GM12873 (cell line): Measurements from ENCODE around the gene TRIOBP.
A peak's percentile ranks its signal among the peaks of the same experiment; 100 is the strongest.

Experiments
- TF ChIP-seq, protein P1 (sequence below): IDR thresholded peaks from 2 replicates; pipeline ENCODE4 v1.5.1; 2012; ENCODE audit warnings: low read depth, mild to moderate bottlenecking, moderate library complexity, low read length, control low read depth; ENCODE audit not compliant: insufficient read depth; ENCODE audit errors: missing control alignments

Gene TRIOBP

DNA sequence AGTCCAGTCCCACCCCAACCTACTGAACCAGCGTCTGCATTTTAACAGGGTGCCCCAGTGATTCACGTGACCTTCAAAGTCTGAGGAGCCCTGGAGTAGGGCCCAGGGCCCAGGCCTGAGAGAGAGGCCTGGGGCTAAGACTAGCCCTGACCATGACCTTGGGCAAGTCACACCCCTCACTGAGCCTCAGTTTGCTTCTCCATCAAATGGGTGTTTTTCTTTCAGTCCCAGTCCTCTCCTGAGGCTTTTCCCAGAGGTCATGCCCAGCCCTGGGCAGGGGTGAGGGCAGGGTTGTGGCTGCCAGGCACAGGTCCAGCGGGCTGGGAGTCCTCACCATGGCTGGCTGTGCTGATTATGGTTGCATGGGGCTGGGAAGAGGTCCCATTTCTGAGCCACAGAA, 77.9 kb downstream of the TRIOBP start:
- TF ChIP-seq, protein P1, sequence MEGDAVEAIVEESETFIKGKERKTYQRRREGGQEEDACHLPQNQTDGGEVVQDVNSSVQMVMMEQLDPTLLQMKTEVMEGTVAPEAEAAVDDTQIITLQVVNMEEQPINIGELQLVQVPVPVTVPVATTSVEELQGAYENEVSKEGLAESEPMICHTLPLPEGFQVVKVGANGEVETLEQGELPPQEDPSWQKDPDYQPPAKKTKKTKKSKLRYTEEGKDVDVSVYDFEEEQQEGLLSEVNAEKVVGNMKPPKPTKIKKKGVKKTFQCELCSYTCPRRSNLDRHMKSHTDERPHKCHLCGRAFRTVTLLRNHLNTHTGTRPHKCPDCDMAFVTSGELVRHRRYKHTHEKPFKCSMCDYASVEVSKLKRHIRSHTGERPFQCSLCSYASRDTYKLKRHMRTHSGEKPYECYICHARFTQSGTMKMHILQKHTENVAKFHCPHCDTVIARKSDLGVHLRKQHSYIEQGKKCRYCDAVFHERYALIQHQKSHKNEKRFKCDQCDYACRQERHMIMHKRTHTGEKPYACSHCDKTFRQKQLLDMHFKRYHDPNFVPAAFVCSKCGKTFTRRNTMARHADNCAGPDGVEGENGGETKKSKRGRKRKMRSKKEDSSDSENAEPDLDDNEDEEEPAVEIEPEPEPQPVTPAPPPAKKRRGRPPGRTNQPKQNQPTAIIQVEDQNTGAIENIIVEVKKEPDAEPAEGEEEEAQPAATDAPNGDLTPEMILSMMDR, result no peak

DNA sequence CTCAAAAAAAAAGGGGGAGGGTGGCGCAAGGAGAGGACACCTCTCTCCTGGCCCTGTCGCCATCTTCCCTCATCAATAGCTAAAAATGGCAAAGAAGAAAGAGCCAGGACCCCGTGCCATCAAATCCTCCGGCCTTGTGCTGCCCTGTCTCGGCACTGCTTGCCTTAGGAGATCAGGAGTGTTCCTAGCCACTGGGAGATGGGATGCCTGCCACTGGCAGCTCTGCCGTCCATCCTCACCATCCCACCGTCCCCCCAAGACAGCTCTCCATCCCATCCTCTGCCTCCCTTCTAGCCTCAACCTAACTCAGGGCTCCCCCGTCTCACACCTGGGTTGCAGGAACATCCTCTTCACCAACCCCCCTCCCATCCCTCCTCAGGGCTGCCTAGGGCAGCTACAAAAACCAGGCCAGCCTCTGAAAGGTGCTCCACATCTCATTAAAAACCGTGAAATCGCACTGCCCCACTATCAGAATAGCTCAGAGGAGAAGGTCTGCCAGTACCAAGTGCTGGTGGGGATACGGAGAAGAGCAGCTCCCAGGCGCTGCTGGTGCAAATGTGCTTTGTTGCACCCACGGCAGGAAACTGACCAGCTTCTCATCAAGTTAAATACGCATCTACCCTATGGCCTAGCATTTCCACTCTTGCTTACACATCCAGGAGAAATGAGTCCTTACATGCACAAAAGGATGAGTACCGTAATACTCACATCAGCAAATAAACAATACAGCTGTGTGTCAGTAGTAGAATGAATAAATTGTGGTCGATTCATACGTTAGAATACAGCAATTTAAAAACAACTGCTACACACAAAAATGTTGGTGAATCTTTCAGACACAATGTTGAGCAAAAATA, 79.2 kb downstream of the TRIOBP start:
- TF ChIP-seq, protein P1, result no peak

DNA sequence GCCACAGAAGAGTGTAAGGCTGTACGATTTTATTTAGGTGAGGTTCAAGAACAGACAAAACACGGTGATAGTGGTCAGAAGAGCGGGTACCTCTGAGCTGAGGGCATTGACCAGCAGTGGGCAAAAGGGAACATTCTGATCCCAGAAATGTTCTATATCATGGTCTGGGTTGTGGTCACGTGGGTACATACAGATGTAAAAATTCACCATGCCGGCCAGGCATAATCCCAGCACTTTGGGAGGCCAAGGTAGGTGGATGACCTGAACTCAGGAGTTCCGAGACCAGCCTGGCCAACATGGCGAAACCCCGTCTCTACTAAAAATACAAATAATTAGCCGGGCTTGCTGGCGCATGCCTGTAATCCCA, 79.8 kb downstream of the TRIOBP start:
- TF ChIP-seq, protein P1, result no peak

DNA sequence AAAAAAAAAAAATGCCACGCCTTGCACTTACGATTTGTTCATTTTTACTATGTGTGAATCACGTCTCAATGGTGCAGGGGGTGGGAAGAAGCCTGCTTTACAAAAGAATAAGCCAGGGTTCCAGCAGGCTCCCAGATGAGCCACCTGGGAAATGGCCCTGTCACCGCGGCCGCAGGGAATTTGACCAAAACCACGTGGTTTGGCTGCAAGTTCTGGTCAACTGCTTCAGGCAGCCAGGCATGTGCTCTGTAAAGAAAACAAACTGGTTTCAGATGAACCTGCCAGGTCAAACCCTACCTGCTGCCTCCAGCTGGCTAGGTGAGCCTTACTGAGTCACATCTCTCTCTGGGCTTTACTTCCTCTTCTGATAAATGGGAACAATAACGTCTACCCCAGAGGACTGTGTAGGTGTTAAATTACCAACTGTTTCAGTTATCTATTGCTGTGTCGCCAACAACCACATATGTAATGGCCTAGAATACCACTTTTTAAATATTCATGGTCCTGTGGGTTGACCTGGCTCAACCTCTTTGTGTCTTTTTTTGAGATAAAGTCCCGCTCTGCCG, 80.4 kb downstream of the TRIOBP start:
- TF ChIP-seq, protein P1, result no peak

DNA sequence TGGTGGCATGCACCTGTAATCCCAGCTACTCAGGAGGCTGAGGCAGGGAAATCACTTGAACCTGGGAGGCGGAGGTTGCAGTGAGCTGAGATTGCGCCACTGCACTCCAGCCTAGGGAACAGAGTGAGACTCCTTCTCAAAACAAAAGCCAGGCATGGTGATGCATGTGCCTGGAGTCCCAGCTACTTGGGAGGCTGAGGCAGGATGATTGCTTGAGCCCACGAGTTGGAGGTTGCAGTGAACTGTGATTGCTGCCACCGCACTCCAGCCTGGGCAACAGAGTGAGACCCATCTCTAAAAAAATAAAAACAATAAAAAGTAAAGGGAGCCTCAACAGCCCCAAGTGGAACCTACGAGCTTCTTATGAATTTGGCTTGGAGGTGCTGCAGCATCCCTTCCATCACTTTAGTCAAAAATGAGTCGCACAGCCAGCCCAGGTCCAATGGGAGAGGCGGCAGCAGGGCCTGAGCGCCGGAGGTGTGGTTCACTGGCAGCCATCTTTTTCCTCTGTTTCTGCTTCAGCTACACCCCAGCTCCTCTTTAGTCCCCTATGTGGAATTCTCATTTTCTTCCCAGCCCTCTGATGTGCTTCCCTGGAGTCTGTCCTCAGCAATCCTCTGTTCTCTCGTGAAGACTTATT, 81.6 kb downstream of the TRIOBP start:
- TF ChIP-seq, protein P1, result no peak

DNA sequence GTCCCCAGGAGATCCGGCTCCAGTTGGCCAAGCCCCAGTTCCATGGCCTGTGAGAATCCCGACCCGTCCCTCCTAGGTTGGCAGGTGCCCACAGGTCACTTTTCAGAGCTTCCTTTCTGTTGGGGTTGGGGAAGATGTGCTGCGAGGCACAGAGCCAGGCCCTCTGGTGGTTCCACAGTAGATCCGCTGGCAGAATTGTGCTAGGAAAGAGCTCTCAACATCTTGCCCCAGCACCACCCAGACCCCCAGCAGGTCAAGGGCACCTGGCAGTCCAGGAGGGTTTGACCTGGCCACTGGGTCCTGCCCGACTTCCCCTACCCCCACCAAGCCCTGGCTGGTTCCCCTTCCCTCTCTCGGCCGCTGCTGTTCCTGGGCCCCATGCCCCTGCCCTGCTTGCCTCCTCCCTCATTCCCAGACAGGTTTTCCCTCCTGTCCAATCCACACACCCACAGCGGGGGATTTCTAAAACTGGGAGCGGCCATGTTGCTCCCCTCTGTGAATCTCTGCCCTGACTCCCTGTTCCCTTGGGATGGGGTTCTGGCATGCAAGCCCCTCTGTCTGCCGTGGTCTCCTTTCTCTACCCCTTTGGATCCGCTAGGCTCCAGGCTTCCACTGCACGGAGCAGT, 84.7 kb downstream of the TRIOBP start:
- TF ChIP-seq, protein P1, result peak; percentile 39
